ENCODE data around the gene DENND2D. TPM values are rescaled to one million over a fixed set of nuclear protein-coding genes. Genes with fewer than 3 reads are reported as not detected.

Gene DENND2D
- total RNA-seq, 1 experiment from 2014 or later: 0.11 TPM

GRCh38 chr1:111175349-111175748, 25.1 kb downstream of the DENND2D start:
- Histone ChIP-seq H3K79me1 (ENCODE audit: insufficient read depth, low read depth, low read length, poor library complexity, severe bottlenecking) (no peaks in the 10 kb centered on the region), H3K23ac (ENCODE audit: insufficient read length, low read depth, low read length) (no peak overlapping the region), H3K4me1 (ENCODE audit: insufficient read depth, low read length) (no peaks in the 10 kb centered on the region), H4K8ac (replicated peaks; ENCODE audit: insufficient read length, low read depth, low read length) (no peak overlapping the region), H3K9me3 (ENCODE audit: control insufficient read depth, low read depth, low read length) (no peaks in the 10 kb centered on the region), H3K18ac (ENCODE audit: insufficient read length, low read depth, low read length) (no peak overlapping the region), H3K27me3 (ENCODE audit: insufficient read depth, low read length) (no peaks in the 10 kb centered on the region), H2AK5ac (ENCODE audit: insufficient read length, low read length) (no peak overlapping the region), H4K20me1 (ENCODE audit: control insufficient read depth, insufficient read depth, insufficient read length) (no peaks in the 10 kb centered on the region), H3K4me2 (ENCODE audit: insufficient read depth, insufficient read length, low read length) (no peak overlapping the region), H3K14ac (ENCODE audit: insufficient read depth, low read length) (no peak overlapping the region), H3K9ac (ENCODE audit: extremely low read depth, insufficient read length, low read length) (no peak overlapping the region), H2AFZ (ENCODE audit: low read length) (no peak overlapping the region), H2BK20ac (ENCODE audit: low read depth, low read length, poor library complexity, severe bottlenecking) (no peak overlapping the region), H4K91ac (ENCODE audit: insufficient read length, low read depth, low read length) (no peak overlapping the region), H3K56ac (ENCODE audit: insufficient read length, low read depth, low read length) (no peak overlapping the region), H2BK15ac (ENCODE audit: low read depth, low read length) (no peak overlapping the region), H2BK5ac (ENCODE audit: insufficient read length, low read length) (no peak overlapping the region), H3K4ac (ENCODE audit: low read depth, low read length) (no peak overlapping the region), H3K23me2 (ENCODE audit: insufficient read length, low read depth, low read length, poor library complexity, severe bottlenecking) (no peaks in the 10 kb centered on the region), H3T11ph (ENCODE audit: low read length) (no peak overlapping the region), H3K27ac (ENCODE audit: insufficient read length, low read depth, low read length) (no peak overlapping the region), H3K79me2 (ENCODE audit: insufficient read depth, low read length) (no peaks in the 10 kb centered on the region), H4K5ac (ENCODE audit: insufficient read length, low read depth, low read length) (no peak overlapping the region), H2BK12ac (ENCODE audit: insufficient read length, low read depth, low read length) (no peak overlapping the region), H2BK120ac (ENCODE audit: low read depth, low read length, poor library complexity, severe bottlenecking) (no peak overlapping the region)
- TF ChIP-seq CTCF (conservative IDR thresholded peaks at IDR 0.05): no peak
- no CpG with 5 or more reads among the region's 3 CpGs for WGBS (ENCODE audit: extremely low coverage, insufficient read length, low lambda C conversion rate)
- Mint-ChIP-seq H3K27ac (no peak overlapping the region), H3K4me1 (no peaks in the 10 kb centered on the region), H3K36me3 (ENCODE audit: insufficient read depth in 1 of 3, low read depth in 3 of 3) (peaks cover 0 to 12% (median 5%) of the 10 kb centered on the region in 3 experiments; a peak in 4 of 7 replicates), H3K27me3 (ENCODE audit: low read depth) (no peaks in the 10 kb centered on the region), H3K9me3 (no peaks in the 10 kb centered on the region), H3K4me3 (no peak overlapping the region)
- DNase-seq: no peak

Data from H9 (cell line).